ENCODE data around the gene NAPA. TPM values are rescaled to one million over a fixed set of nuclear protein-coding genes. Genes with fewer than 3 reads are reported as not detected.

NAPA gene
- polyA plus RNA-seq, 4 donors: 76.4 to 119 (median 107) TPM

DNA sequence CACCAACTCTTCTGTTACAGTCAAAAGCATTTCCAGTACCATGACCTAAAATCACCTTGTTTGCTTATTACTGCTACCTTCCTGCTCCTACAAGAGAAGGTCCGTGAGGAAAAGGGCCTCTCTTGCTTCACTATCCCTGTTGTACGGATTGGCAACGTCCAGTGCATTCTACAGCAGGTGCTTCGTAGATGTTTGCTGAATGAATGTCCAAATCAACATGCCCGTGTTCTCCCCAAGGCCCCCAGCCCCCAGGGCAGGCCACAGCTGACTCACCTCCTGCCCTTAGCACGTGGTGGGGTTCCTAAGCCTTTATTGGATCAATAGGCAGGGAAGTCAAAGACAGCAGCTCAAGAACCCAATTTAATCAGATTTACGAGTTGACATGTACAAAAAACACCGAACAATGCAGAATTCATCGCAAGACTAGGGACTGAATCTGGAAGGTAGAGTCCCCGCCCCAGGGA is 5.5 kb upstream of the NAPA start:
- Histone ChIP-seq H3K4me1 (ENCODE audit: control insufficient read depth in 3 of 3, insufficient read depth in 2 of 3, low read depth in 1 of 3, low read length in 2 of 3) (peaks cover 0 to 7% (median 3%) of the 10 kb centered on the region in 3 donors), H3K4me3 (ENCODE audit: low read depth in 1 of 3, low read length in 3 of 3) (no peak overlapping the region), H3K27me3 (ENCODE audit: control insufficient read depth in 3 of 3, insufficient read depth in 3 of 3, low read length in 3 of 3) (peaks cover 0 to 8% (median 3%) of the 10 kb centered on the region in 3 donors), H3K27ac (ENCODE audit: low read depth in 1 of 3, low read length in 2 of 3) (no peak overlapping the region), H3K36me3 (ENCODE audit: control insufficient read depth in 3 of 3, insufficient read depth in 2 of 3, low read depth in 1 of 3, low read length in 3 of 3) (no peaks in the 10 kb centered on the region), H3K9me3 (ENCODE audit: control insufficient read depth in 2 of 2, insufficient read depth in 1 of 2, low read depth in 1 of 2, low read length in 1 of 2) (no peaks in the 10 kb centered on the region)
- WGBS, 3 donors: 78 to 82% (median 82%) methylated on average over 10 of the region's 10 CpGs
- FAIRE-seq (no peak), DNase-seq (no peak)

- no peak overlapping the region for H3K4me3 ChIP-seq (ENCODE audit: low read depth in 1 of 3, low read length in 3 of 3)
- no peaks in the 10 kb centered on the region for H3K36me3 ChIP-seq (ENCODE audit: control insufficient read depth in 3 of 3, insufficient read depth in 2 of 3, low read depth in 1 of 3, low read length in 3 of 3)
- no peaks in the 10 kb centered on the region for H3K9me3 ChIP-seq (ENCODE audit: control insufficient read depth in 2 of 2, insufficient read depth in 1 of 2, low read depth in 1 of 2, low read length in 1 of 2)
- DNase-seq: no peak
- FAIRE-seq: no peak
- peaks cover 0 to 7% (median 3%) of the 10 kb centered on the region in 3 donors for H3K4me1 ChIP-seq (ENCODE audit: control insufficient read depth in 3 of 3, insufficient read depth in 2 of 3, low read depth in 1 of 3, low read length in 2 of 3)
- no peak overlapping the region for H3K27ac ChIP-seq (ENCODE audit: low read depth in 1 of 3, low read length in 2 of 3)
- H3K27me3 ChIP-seq (ENCODE audit: control insufficient read depth in 3 of 3, insufficient read depth in 3 of 3, low read length in 3 of 3): peaks cover 0 to 8% (median 3%) of the 10 kb centered on the region in 3 donors
- 81 to 87% (median 84%) methylated on average over 9 of the region's 9 CpGs for WGBS, 3 donors
These were observed 4.0 kb upstream of the NAPA start for GRCh38 chr19:47518854-47519253.

GRCh38 chr19:47518139-47518538 is 3.3 kb upstream of the NAPA start:
- DNase-seq (no peak), FAIRE-seq (no peak)
- H3K9me3 ChIP-seq (ENCODE audit: control insufficient read depth in 2 of 2, insufficient read depth in 1 of 2, low read depth in 1 of 2, low read length in 1 of 2): no peaks in the 10 kb centered on the region
- 54 to 70% (median 57%) methylated on average over 4 of the region's 4 CpGs for WGBS, 3 donors
- H3K27ac ChIP-seq (ENCODE audit: low read depth in 1 of 3, low read length in 2 of 3): no peak overlapping the region
- no peaks in the 10 kb centered on the region for H3K36me3 ChIP-seq (ENCODE audit: control insufficient read depth in 3 of 3, insufficient read depth in 2 of 3, low read depth in 1 of 3, low read length in 3 of 3)
- peaks cover 0 to 8% (median 3%) of the 10 kb centered on the region in 3 donors for H3K27me3 ChIP-seq (ENCODE audit: control insufficient read depth in 3 of 3, insufficient read depth in 3 of 3, low read length in 3 of 3)
- H3K4me3 ChIP-seq (ENCODE audit: low read depth in 1 of 3, low read length in 3 of 3): no peak overlapping the region
- peaks cover 0 to 13% (median 7%) of the 10 kb centered on the region in 3 donors for H3K4me1 ChIP-seq (ENCODE audit: control insufficient read depth in 3 of 3, insufficient read depth in 2 of 3, low read depth in 1 of 3, low read length in 2 of 3)

- no peak for FAIRE-seq
- 2 to 4% (median 3%) methylated on average over 40 of the region's 40 CpGs for WGBS, 3 donors
- Histone ChIP-seq H3K4me1 (ENCODE audit: control insufficient read depth in 3 of 3, insufficient read depth in 2 of 3, low read depth in 1 of 3, low read length in 2 of 3) (peaks cover 2 to 38% (median 13%) of the 10 kb centered on the region in 3 donors), H3K27me3 (ENCODE audit: control insufficient read depth in 3 of 3, insufficient read depth in 3 of 3, low read length in 3 of 3) (peaks cover 0 to 2% (median 0%) of the 10 kb centered on the region in 3 donors), H3K4me3 (ENCODE audit: low read depth in 1 of 3, low read length in 3 of 3) (peak overlapping the region; percentile 88 to 95 (median 93)), H3K9me3 (ENCODE audit: control insufficient read depth in 2 of 2, insufficient read depth in 1 of 2, low read depth in 1 of 2, low read length in 1 of 2) (no peaks in the 10 kb centered on the region), H3K27ac (ENCODE audit: low read depth in 1 of 3, low read length in 2 of 3) (peak overlapping the region; percentile 95 to 98 (median 96)), H3K36me3 (ENCODE audit: control insufficient read depth in 3 of 3, insufficient read depth in 2 of 3, low read depth in 1 of 3, low read length in 3 of 3) (peaks cover 0 to 23% (median 0%) of the 10 kb centered on the region in 3 donors)
- DNase-seq: peak in 1 of 2 donors; percentile 44
These were observed 553 bp downstream of the NAPA start for GRCh38 chr19:47514151-47514868.

GRCh38 chr19:47512948-47513319 is 1.9 kb downstream of the NAPA start:
- no peak for DNase-seq
- WGBS, 3 donors: 17 to 49% (median 28%) methylated on average over 8 of the region's 8 CpGs
- peaks cover 2 to 44% (median 13%) of the 10 kb centered on the region in 3 donors for H3K4me1 ChIP-seq (ENCODE audit: control insufficient read depth in 3 of 3, insufficient read depth in 2 of 3, low read depth in 1 of 3, low read length in 2 of 3)
- H3K36me3 ChIP-seq (ENCODE audit: control insufficient read depth in 3 of 3, insufficient read depth in 2 of 3, low read depth in 1 of 3, low read length in 3 of 3): peaks cover 0 to 31% (median 0%) of the 10 kb centered on the region in 3 donors
- FAIRE-seq: no peak
- no peaks in the 10 kb centered on the region for H3K27me3 ChIP-seq (ENCODE audit: control insufficient read depth in 3 of 3, insufficient read depth in 3 of 3, low read length in 3 of 3)
- no peaks in the 10 kb centered on the region for H3K9me3 ChIP-seq (ENCODE audit: control insufficient read depth in 2 of 2, insufficient read depth in 1 of 2, low read depth in 1 of 2, low read length in 1 of 2)
- peak overlapping the region; percentile 65 to 96 (median 87) for H3K27ac ChIP-seq (ENCODE audit: low read depth in 1 of 3, low read length in 2 of 3)
- H3K4me3 ChIP-seq (ENCODE audit: low read depth in 1 of 3, low read length in 3 of 3): peak overlapping the region in 2 of 3 donors; percentile 88 to 95

DNA sequence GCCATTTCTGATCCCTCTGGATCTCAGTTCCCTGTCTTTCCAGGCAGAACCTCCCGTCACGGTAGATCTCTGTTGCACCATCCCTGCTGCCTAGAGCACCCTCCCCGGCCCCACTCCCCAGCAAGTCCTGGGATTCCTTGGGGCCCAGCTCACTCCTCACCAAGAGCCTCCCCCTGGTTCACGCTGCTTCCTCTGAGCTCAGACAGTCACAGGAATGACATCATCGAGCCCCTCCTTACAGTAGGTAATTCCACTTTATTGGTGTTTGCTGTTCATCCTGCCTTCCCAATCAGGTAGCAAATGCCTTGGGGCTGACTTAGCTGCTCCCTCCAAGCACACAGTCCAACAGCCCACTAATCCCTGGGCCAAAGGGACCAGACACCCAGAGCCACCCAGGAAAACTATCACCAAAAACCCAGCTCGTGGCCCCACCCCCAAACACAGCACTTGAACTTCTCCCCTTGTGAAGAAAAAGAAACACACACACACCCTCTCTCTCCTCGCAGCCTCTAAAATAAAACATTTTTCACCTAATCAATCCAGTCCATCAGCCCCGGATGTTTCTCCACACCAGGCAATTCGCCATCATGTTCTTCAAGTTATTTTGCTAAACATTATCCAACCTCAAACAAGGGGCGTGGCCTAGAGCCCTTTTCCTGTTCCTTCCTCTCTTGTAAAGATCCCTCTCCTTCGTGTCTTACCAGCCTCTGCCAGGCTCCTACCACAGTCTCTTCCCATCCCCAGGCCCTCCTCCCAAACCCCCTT is 2.5 kb downstream of the NAPA start:
- WGBS, 3 donors: 23 to 41% (median 30%) methylated on average over 11 of the region's 11 CpGs
- Histone ChIP-seq H3K36me3 (ENCODE audit: control insufficient read depth in 3 of 3, insufficient read depth in 2 of 3, low read depth in 1 of 3, low read length in 3 of 3) (peaks cover 0 to 37% (median 0%) of the 10 kb centered on the region in 3 donors), H3K4me1 (ENCODE audit: control insufficient read depth in 3 of 3, insufficient read depth in 2 of 3, low read depth in 1 of 3, low read length in 2 of 3) (peaks cover 2 to 50% (median 13%) of the 10 kb centered on the region in 3 donors), H3K9me3 (ENCODE audit: control insufficient read depth in 2 of 2, insufficient read depth in 1 of 2, low read depth in 1 of 2, low read length in 1 of 2) (no peaks in the 10 kb centered on the region), H3K27ac (ENCODE audit: low read depth in 1 of 3, low read length in 2 of 3) (peak overlapping the region; percentile 65 to 96 (median 87)), H3K4me3 (ENCODE audit: low read depth in 1 of 3, low read length in 3 of 3) (peak overlapping the region in 2 of 3 donors; percentile 88 to 95), H3K27me3 (ENCODE audit: control insufficient read depth in 3 of 3, insufficient read depth in 3 of 3, low read length in 3 of 3) (no peaks in the 10 kb centered on the region)
- DNase-seq (peak; percentile 72 to 90), FAIRE-seq (no peak)

DNA sequence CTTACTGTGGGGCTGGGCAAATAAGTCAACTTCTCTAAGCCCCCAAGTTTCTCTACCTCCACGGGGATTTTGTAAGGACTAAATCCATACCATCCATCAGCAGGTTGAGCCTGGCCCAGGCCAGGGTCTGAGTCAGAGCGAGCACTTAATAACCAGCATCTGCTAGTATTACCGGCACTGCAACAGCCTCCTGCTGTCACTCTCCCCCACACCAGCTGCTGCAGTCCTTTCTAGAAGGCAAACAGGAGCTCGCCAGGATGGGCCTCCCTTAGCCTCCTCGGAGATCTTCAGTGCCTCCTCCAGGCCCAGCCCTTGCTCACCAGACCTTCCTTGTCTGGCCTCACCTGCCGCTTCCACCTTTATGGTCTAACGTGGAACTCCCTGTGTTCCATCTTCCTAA is 3.2 kb downstream of the NAPA start:
- peak overlapping the region in 1 of 3 donors; percentile 88 for H3K4me3 ChIP-seq (ENCODE audit: low read depth in 1 of 3, low read length in 3 of 3)
- WGBS, 3 donors: 66 to 77% (median 69%) methylated on average over 7 of the region's 7 CpGs
- H3K36me3 ChIP-seq (ENCODE audit: control insufficient read depth in 3 of 3, insufficient read depth in 2 of 3, low read depth in 1 of 3, low read length in 3 of 3): peaks cover 0 to 44% (median 0%) of the 10 kb centered on the region in 3 donors
- H3K9me3 ChIP-seq (ENCODE audit: control insufficient read depth in 2 of 2, insufficient read depth in 1 of 2, low read depth in 1 of 2, low read length in 1 of 2): no peaks in the 10 kb centered on the region
- DNase-seq (no peak), FAIRE-seq (no peak)
- no peaks in the 10 kb centered on the region for H3K27me3 ChIP-seq (ENCODE audit: control insufficient read depth in 3 of 3, insufficient read depth in 3 of 3, low read length in 3 of 3)
- H3K27ac ChIP-seq (ENCODE audit: low read depth in 1 of 3, low read length in 2 of 3): peak overlapping the region in 2 of 3 donors; percentile 87 to 96
- peaks cover 2 to 57% (median 13%) of the 10 kb centered on the region in 3 donors for H3K4me1 ChIP-seq (ENCODE audit: control insufficient read depth in 3 of 3, insufficient read depth in 2 of 3, low read depth in 1 of 3, low read length in 2 of 3)

GRCh38 chr19:47511128-47511517 is 3.7 kb downstream of the NAPA start:
- H3K27ac ChIP-seq (ENCODE audit: low read depth in 1 of 3, low read length in 2 of 3): peak overlapping the region in 2 of 3 donors; percentile 33 to 96
- H3K4me1 ChIP-seq (ENCODE audit: control insufficient read depth in 3 of 3, insufficient read depth in 2 of 3, low read depth in 1 of 3, low read length in 2 of 3): peaks cover 2 to 61% (median 11%) of the 10 kb centered on the region in 3 donors
- H3K9me3 ChIP-seq (ENCODE audit: control insufficient read depth in 2 of 2, insufficient read depth in 1 of 2, low read depth in 1 of 2, low read length in 1 of 2): no peaks in the 10 kb centered on the region
- FAIRE-seq (no peak), DNase-seq (no peak)
- WGBS, 3 donors: 80 to 92% (median 82%) methylated on average over 6 of the region's 6 CpGs
- H3K27me3 ChIP-seq (ENCODE audit: control insufficient read depth in 3 of 3, insufficient read depth in 3 of 3, low read length in 3 of 3): no peaks in the 10 kb centered on the region
- H3K36me3 ChIP-seq (ENCODE audit: control insufficient read depth in 3 of 3, insufficient read depth in 2 of 3, low read depth in 1 of 3, low read length in 3 of 3): peaks cover 0 to 49% (median 0%) of the 10 kb centered on the region in 3 donors
- H3K4me3 ChIP-seq (ENCODE audit: low read depth in 1 of 3, low read length in 3 of 3): no peak overlapping the region
